Left renal cortex interstitium (tissue), 4 donors: Measurements from ENCODE around the gene ARPC2. TPM values are rescaled to one million over a fixed set of nuclear protein-coding genes. Genes with fewer than 3 reads are reported as not detected.

Experiments used
- DNase-seq, 4 donors: peaks; one replicate each; pipeline ENCODE4 v3.0.0-alpha.2; 2013; ENCODE audit warnings: low read depth in 4 of 4, low spot score in 2 of 4, missing footprints in 1 of 4
- polyA plus RNA-seq, 4 donors: library from polyadenylated mRNA; unstranded; fragments of 120-200 nt; gene quantifications; one replicate each; pipeline ENCODE4 v1.2.1, GENCODE V29; 2013; ENCODE audit not compliant: insufficient read length in 4 of 4

The ARPC2 gene
- polyA plus RNA-seq, 4 donors, result 234 to 264 (median 257) TPM

- no peak for DNase-seq
These were observed 68.6 kb downstream of the ARPC2 start for GRCh38 chr2:218285604-218286003.

GRCh38 chr2:218286570-218287459 lies 69.8 kb downstream of the ARPC2 start:
- DNase-seq, result no peak

- no peak for DNase-seq
These were observed 72.8 kb downstream of the ARPC2 start for GRCh38 chr2:218289639-218290315.

GRCh38 chr2:218290316-218291261 lies 73.6 kb downstream of the ARPC2 start:
- DNase-seq, result no peak

GRCh38 chr2:218291318-218292047 lies 74.5 kb downstream of the ARPC2 start:
- DNase-seq, result no peak

- no peak for DNase-seq
These were observed 75.3 kb downstream of the ARPC2 start, which contains the start of gene TMBIM1 for GRCh38 chr2:218292048-218293014. Gene TMBIM1, minus strand, starts transcription at chr2:218292503. Its CDS starts 10,362 bp downstream, at chr2:218282141.

GRCh38 chr2:218293715-218294429 lies 76.9 kb downstream of the ARPC2 start:
- DNase-seq, result no peak

- no peak for DNase-seq
These were observed 77.5 kb downstream of the ARPC2 start for GRCh38 chr2:218294430-218295022.

GRCh38 chr2:218295029-218295428 lies 78.0 kb downstream of the ARPC2 start:
- no peak for DNase-seq

GRCh38 chr2:218296200-218296599 lies 79.2 kb downstream of the ARPC2 start:
- DNase-seq, result no peak

- DNase-seq, result no peak
These were observed 79.9 kb downstream of the ARPC2 start for GRCh38 chr2:218296847-218297246.

GRCh38 chr2:218298314-218298875 lies 81.4 kb downstream of the ARPC2 start:
- DNase-seq, result no peak

GRCh38 chr2:218300141-218300540 lies 83.2 kb downstream of the ARPC2 start:
- no peak for DNase-seq

- DNase-seq, result peak in 3 of 4 donors; percentile 78 to 92 (median 81)
These were observed 84.3 kb downstream of the ARPC2 start for GRCh38 chr2:218301176-218301819.
